Cerebellar nuclear complex (tissue), 1 donor: ENCODE results near the gene CEMIP2.

Experiments
- DNase-seq, 2 experiments: peaks; one replicate each; lab custom pipeline; 2025; lab: John Stamatoyannopoulos, UW

Gene CEMIP2

DNA sequence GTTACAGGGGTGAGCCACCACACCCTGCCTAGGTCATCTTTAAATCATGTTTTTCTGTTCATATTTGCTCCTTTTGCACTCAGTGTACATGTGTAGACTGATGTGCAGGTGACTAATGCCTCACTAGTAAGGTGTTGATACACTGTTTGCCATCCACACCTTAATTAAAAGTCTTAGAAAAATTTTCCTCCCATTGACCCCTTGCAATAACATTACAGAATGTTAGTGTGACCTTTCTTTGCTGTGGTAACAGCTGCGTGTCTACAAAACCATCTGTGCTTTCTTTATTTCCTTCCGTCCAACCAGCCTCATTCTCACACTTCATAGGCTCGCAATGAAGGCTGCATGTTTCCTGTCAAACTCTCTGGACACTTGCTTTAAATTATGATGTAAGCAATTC lies 6.6 kb upstream of the CEMIP2 start:
- no peak for DNase-seq

DNA sequence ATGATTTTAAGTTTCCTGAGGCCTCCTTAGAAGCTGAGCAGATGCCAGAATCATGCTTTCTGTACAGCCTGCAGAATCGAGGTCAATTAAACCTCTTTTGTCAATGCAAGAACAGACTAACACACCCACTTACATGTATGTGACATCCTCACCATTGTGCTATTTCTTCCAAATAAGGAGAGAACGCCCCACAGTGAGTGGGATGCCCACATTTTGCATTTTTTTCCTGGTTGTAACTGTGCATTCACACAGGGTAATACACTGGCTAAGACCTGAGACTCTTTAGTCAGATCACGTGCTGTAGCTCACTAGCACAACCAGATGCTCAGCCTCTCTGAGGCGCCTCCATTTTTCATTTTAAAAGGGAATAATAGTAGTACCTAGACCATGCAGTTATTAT lies 4.4 kb upstream of the CEMIP2 start:
- DNase-seq: no peak

DNA sequence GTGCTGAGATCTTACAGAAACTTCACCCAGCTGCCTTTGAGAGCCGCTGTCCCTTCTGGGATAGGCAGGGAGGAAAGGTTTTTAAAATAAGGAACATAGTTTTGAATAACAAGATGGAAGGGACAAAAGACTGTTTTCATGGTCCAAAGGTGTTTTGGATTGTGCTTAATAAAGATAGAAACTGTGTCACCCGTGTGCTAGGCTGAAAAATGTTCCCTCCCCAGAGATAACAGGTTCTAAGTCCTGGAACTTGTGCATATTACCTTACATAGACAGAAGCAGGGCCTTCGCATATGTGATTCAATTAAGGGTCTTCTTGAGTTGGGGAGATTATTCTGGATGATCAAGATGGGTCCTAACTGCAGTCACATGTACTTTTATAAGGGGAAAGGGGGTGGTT lies 1.9 kb upstream of the CEMIP2 start:
- DNase-seq: no peak

DNA sequence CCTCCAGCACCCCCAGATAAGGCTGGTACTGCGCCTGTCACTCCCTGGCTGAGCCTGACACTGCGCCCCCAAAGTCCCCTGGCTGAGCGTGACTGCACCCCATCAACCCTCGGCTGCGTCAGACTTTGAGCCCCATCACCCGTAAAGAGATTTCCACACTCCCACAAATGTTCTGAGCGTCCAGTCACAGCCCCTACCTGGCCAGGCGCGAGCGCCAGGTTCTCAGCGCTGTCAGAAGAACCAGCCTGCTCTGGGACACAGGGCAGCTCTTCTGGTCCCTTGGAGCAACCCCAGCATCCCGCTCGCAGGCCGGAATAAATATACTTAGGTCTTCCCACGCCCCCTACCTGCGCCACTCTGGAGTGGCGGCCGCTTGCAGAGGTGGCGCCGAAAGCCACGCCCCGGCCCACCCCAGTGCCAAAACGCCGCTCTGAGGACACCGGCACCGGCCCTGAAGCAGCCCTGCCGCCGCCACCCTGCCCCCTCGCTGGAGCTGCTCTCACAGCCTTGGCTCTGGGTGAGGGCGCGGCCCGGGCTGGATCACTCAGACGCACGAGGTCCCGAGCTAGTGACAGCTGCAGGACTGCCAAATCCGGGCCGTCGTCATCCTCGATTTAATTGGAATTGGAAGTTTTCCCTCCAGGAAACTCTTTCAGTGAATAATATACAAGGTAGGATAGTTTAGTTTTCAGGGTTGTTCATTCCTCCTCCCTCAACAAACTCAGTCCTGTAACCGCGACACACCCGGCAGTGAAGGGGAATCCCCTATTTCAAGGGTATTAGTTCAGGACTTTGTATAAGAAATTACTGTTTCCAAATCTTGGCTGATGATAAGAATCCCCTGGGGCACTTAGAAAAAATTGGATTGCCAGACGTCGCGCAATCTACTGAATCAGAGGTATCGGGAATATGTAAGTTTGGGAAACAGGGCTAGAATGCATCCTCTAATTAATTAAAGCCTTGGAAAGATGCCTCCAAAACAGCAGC lies 1.2 kb upstream of the CEMIP2 start:
- DNase-seq: peak in 1 of 2 experiments; percentile 56

DNA sequence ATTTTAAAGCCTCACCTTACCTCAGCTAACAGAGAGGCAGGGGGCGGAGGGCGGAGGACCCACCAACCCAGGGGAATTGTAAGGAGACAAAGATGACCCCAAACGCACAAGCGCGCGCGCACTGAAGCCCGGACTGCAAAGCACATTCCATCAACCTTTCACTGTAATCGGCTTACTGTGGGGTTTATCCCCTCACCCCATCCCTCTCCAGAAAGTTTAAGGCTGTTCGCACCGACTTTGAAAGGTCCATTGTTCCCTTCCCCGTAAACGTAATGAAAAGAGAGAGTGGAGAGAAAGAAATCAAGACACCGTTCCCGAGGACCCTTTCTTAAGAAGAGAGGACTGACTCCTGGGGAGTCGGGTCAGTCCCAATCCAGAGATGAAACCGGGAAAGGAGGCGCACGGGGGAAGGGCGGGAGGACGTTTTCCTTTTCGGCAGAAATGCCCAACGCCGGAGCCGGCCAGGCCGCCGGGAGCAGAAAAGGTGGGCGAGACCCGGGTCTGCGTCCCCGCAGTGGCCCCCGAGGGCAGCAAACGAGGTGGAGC lies 464 bp downstream of the CEMIP2 start:
- no peak for DNase-seq

DNA sequence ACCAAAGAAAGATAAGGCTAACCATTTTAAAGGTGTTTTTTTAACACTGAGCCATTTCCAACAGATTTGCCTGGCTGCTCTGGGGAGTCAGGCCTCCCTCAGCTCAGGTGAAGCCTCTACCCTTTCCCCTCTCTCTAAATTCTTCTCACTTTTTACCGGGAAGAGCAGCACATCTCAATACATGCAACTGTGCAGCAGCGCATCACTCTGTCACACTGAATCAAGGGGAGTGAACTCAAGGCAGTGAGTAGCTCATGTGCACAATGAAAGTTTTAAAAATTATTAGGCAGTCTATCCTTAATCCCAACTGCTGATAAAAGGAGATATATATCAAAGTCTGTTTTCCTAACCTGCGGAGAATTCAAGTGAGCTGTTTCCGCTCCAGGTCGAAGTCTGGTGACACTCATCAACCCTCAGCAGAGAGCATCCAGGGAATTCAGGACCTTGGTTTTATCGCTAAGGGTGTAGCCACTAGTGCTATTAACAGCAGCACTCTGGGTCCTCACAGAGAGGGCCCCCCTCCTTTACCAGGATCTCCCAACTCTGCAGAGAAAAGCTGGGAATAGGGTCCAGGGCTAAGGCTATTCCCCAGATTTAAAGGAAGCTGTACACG lies 1.0 kb downstream of the CEMIP2 start:
- DNase-seq: no peak

DNA sequence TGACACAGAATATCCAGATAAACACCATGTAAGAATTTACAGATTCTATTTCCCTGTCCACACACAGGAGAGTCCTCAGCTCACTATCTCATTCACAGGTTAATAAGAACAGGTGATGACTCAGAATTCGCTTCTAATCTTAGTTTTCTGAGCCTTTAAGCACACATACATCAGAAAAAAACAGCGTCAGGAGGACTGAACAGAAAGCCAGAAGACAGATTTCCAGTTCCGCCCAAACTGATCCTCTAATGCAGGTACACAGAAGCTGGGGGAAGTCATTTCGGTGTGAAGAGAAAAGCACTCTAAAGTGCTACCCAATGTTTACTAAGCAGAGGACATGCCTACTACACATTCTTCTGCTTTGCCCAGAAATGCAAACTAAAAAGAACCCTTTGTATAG lies 1.6 kb downstream of the CEMIP2 start:
- DNase-seq: no peak

DNA sequence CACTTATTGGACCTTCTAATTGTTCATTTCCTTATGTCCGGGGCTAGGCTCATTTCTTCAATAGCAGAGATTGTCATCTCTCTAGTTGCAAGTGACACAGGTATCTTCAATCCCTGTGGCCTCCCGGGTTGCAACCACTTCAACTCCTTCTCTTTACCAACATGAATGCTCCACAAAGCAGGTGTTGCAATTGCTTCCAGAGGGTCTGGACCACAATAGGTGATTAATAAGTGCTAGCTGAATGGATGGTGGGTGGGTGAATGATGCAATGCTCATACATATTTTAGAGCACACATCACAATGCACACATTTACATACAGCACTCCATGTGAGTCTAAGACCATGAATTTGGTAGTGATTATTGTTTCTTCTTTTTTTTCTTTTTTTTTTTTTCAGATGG lies 2.6 kb downstream of the CEMIP2 start:
- DNase-seq: no peak

DNA sequence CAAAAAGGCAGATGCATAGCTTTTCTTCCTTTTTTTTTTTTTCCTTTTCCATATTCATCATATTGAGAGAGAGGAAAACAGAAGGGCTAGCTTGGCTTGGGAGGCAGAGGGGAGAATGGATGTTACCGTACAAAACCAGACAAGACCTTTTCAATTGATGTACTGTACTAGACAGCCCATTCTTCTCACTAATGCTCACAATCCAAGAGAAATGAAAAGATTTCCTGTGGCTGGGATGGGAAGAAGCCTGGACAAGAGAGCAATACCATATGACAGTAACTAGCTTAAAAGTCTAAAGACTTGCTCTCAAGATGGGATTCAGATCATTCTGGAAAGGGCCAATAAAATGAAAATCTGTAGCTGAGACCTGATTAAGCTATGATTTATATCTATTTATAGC lies 3.4 kb downstream of the CEMIP2 start:
- no peak for DNase-seq

DNA sequence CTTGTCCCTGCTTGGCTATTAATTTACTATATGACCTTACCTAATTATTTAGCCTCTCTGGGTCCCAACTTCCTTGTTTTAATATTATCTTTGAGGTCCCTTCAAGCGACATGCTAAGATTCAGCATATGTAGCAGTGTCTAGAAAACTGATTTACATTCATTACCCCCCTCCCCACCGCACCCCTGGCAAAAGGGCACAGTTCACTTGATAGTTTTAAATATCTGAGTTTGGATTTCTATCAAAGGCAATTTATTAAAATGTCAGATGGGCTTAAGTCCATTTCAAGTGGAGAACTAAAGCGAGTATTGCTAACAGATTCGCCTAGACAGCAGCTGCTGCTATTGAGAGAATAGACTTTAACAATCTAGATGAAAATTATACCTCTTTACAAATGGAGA lies 3.9 kb downstream of the CEMIP2 start:
- no peak for DNase-seq

DNA sequence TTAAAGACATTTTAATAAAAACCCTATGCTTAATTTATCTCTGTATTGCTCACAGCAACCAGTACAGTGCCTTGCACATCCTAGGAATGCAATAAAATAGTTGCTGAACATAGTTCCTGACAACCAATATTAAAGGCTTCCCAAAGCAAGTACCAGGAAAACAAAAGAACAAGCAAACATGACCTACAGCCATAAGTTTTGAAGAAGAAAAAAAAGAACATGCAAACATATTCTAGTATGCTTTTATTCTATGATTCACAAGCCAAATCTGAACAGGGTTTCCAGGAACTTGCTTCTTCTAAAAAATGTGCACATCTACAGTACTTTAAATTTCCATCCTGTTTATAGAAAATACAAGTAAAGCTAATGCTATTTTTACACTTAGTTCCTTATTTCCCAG lies 4.5 kb downstream of the CEMIP2 start:
- no peak for DNase-seq

DNA sequence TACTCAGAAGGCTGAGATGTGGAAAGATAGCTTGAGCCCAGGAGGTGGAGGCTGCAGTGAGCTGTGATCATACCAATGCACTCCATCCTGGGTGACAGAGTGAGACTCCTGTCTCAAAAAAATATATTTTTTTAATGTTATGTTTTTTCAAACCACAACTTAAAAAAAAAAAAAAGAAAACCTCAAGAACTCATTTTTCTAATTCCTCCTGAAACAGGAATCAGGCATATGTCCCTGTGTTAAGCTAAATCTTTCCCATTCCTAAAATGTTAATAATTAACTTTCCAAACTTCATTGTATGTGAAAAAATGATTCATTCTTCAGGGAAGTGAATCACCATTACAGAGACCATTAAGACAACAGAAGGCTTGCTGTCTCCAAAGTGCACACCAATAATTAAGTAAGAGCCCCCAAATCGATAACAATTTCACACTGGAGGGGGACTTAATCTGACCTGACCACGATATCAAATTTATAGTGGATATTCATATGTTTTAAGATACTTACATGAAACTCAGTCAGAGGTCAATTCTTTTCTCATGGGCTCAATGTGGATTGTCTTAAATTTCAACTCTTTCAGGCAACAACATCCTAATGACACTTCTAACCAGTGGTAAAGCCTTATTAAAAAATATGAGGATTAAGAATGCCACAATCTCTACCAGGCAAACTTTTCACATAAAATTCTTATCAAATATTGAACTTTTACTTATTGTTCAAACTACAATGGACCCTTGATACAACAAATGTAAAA lies 5.2 kb downstream of the CEMIP2 start:
- DNase-seq: no peak

DNA sequence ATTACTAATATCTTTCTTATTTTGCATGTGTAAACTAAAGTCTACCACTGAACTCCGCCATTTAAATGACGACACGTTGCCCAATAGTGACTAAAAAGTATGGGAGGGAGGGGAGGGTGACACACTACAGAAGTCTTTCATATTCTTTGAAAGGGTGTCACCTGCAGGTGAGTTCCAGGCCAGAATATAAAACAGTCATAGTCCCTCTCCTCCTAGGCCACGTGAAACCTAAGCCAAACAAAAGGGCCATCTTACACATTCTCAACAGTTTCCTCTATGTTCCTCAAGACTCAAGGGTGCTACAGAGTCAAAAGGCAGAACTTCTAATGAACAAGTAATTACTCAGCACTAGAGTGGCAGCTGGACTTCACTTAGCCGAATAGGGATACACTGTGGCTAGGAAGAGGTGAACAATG lies 6.4 kb downstream of the CEMIP2 start:
- DNase-seq: no peak

DNA sequence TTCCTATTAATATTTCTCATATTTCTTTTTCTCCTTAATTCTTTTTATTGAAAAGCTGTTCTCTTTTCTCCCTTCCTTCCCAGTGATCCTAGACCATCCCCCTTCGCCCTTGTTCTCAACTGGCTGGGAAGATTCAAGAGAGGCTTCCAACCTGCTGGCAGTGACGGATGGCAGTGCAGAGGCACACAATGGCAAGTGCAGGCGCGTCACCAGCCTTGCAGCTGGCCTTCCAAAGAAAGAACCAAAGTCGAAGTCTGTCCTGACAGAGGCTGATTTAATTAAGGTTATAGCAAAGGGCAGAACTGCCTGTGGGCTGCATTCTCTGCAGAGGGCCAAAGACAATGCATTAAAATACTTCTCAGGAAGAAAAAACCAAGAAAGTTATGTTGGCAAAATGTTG lies 7.4 kb downstream of the CEMIP2 start:
- no peak for DNase-seq

DNA sequence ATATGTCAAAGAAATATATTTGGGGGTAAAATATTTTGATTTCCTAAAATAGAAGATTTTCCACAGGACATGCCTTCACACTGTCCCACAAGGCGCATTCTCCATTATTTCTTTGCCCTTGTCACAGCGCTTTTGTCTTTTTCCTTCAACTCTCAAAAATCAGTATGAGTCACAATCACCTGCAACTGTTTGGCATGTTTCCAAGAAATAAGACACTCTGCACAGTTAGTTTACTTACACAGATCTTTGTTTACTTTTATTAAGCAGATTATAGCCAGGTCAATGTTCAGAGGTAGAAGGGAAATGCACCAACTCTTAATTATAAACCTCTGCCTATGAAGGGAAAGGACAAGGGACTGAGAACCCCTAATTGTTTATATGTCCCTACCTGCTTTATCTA lies 9.5 kb downstream of the CEMIP2 start:
- DNase-seq: no peak

DNA sequence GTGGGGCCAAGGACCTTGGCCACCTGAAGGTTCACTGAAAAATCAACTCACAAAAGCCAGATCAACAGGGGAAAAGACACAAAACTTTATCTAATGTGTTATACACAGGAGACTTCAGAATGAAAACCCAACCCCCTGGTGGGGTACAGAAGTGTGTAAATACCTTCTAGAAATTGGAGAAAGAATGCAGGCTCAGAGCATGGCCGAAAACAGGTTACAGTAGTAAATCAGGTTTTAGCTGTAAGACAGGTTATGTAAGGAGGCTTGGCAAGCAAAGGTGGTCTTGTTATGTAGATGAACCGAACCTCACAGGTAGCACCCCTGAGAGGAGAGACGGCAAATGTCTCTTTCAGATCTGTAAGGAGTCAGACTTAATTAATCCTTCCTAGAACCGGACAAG lies 10.0 kb downstream of the CEMIP2 start:
- no peak for DNase-seq

DNA sequence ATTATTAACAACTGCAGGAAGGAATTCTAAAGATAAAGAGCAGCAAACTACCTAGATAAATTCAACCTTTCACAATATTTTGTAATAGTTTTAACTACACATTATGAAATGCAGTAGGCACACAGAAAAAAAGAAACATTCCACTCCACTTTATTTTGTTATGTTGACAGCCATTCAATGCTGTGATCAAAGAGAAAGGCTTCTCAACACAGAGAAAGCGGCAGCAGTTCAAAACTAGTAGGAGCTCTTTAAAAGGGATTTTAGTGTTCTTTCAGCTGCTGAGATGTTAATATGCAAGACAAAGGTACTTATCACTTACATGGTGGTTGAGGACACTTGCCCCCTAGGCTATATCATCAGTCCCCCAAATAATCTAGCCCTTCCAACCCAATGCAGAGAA lies 11.6 kb downstream of the CEMIP2 start:
- no peak for DNase-seq

DNA sequence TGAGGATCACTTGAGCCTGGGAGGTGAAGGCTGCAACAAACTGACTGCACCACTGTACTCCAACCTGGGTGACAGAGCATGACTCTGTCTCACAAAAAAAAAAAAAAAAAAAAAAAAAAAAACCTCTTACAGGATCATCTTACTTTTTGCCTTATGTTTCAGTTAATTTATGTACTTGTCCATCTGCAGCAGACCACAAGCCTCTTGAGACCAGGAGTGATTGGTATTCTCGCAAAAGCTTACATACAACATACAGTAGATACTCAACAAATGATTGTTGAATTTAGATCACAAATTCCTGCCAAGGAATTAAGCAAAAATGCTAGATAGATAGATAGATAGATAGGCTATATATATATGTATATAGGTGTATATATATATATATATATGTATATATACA lies 12.4 kb downstream of the CEMIP2 start:
- DNase-seq: no peak

DNA sequence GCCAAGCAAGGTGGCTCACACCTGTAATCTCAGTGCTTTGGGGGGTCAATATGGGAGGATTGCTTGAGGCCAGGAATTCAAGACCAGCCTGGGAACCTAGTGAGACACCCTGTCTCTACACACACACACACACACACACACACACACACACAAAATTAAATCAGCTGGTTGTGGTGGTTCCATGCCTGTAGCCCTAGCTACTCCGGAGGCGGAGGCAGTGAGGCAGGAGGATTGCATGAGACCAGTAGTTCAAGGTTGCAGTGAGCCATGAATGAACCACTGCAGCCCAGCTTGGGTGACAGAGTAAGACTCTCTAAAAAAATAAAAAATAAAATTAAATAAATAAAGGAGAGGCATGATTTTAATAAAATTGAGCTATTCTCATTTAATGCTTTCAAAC lies 13.1 kb downstream of the CEMIP2 start:
- no peak for DNase-seq

DNA sequence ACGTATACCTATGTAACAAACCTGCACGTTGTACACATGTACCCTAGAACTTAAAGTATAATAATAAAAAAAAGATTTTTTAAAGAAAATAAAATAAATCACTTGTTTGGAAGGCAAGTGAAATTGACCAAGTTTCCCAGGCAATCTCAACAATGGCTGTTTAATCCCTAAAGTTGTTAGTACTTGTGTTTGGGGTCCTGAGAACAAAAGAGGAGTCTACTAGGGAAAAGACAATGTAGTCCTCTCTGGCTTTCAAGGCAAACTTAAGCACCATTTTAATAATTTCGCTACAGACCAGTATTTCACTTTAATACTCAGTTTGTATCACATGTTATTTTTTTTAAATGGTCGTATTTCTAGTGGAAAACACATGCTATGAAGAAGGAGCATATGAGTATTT lies 14.2 kb downstream of the CEMIP2 start:
- no peak for DNase-seq

DNA sequence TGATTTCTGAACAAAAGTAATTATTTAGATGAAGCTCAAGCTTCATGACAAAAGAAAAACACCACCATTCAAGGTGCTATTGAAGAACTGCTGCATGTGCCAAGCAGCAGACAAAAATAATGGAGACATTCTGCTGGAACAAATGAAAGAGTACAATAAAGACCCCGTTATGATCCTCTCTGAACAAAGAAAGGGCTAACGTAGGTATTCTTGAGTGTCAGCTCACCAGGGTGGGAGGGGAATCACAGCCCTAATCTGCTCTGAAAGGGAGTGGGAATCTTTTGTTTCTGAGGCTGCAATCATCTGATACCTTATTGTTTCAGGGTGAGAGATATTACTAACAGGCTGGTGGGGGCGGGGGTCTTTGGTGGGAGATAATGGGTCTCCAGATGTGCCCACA lies 15.4 kb downstream of the CEMIP2 start:
- DNase-seq: no peak

DNA sequence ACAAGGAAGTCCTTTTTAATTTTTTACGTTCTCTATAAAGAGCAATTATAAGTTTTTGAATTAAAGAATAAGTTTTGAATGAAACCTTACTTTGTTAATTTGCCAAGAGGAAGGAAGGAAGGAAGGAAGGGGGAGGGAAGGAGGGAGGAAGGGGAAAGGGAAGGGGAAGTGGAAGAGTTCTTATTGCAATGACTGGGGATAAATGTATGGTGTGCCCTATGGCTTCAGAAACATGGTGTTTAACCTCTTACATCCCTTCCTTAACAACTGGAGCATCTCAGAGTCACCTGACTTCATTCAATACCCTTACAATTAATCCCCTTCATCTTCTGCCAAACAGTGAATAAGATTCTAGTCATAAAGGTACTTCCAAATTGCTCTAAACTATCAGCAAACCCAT lies 16.0 kb downstream of the CEMIP2 start:
- no peak for DNase-seq
